NT2/D1 (cell line): ENCODE measurements around the gene AIG1.
"Not testable (repeated sequence)": the region's sequence is repeated elsewhere in the genome, so short reads cannot be mapped to it uniquely, and the experiment has no call there.

Experiments
- SUZ12 ChIP-seq: IDR thresholded peaks from 2 replicates; pipeline ENCODE4 v1.6.1; 2011; ENCODE audit not compliant: insufficient read length, insufficient read depth; ENCODE audit errors: extremely low read depth
- YY1 ChIP-seq: IDR thresholded peaks from 2 replicates; pipeline ENCODE4 v1.6.1; 2011; ENCODE audit not compliant: insufficient read length, insufficient read depth
- ZNF274 ChIP-seq: IDR thresholded peaks from 2 replicates; pipeline ENCODE4 v1.6.1; 2011; ENCODE audit warnings: mild to moderate bottlenecking, low read depth, low read length

DNA sequence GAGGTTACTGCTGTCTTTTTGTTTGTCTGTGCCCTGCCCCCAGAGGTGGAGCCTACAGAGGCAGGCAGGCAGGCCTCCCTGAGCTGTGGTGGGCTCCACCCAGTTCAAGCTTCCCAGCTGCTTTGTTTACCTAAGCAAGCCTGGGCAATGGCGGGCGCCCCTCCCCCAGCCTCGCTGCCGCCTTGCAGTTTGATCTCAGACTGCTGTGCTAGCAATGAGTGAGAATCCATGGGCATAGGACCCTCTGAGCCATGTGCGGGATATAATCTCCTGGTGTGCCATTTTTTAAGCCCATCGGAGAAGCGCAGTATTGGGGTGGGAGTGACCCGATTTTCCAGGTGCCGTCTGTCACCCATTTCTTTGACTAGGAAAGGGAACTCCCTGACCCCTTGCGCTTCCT is 247.1 kb downstream of the AIG1 start:
- TF ChIP-seq ZNF274, YY1, SUZ12: not testable (repeated sequence)
